ENCODE data around the gene KCTD17. TPM values are rescaled to one million over a fixed set of nuclear protein-coding genes. Genes with fewer than 3 reads are reported as not detected.

KCTD17 gene
- total RNA-seq, 1 experiment from 2014 or later, result 29.5 TPM

GRCh38 chr22:37054056-37054395, 2.5 kb downstream of the KCTD17 start:
- H3K4me1 ChIP-seq (replicated peaks), result peaks cover 10% of the 10 kb centered on the region
- H3K4me3 ChIP-seq, result no peak overlapping the region
- peaks cover 18% of the 10 kb centered on the region for H3K36me3 ChIP-seq
- H3K9me3 ChIP-seq (replicated peaks), result 0 out of 2 replicates have a peak, but pooled peaks cover 2% of the 10 kb centered on the region
- DNase-seq (ENCODE audit: low read depth in 1 of 2, low spot score in 2 of 2), result no peak
- no peak overlapping the region for H3K27ac ChIP-seq
- no peaks in the 10 kb centered on the region for H3K27me3 ChIP-seq (replicated peaks)

GRCh38 chr22:37054600-37055365, 3.2 kb downstream of the KCTD17 start:
- Histone ChIP-seq H3K36me3 (peaks cover 18% of the 10 kb centered on the region), H3K9me3 (replicated peaks) (0 out of 2 replicates have a peak, but pooled peaks cover 2% of the 10 kb centered on the region)

DNA sequence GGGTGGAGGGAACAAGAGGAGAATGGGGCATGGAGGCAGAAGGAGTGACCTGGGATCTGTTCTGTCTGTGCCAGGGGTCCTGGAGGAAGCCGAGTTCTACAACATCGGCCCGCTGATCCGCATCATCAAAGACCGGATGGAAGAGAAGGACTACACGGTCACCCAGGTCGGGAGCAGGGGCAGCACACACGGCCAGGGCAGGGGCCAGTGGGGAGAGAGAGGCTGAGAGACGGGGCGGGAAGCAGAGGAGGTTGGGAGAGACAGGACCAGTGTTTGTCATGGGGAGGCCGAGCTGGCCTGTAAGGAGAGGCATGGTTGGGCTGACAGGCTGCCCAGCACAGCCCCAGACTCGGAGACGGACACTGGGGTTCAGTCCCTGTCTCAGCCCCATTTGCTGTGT, 4.7 kb downstream of the KCTD17 start:
- no peak for DNase-seq (ENCODE audit: low read depth in 1 of 2, low spot score in 2 of 2)
- H3K9me3 ChIP-seq (replicated peaks), result 0 out of 2 replicates have a peak, but pooled peaks cover 2% of the 10 kb centered on the region
- peaks cover 18% of the 10 kb centered on the region for H3K36me3 ChIP-seq
- no peaks in the 10 kb centered on the region for H3K27me3 ChIP-seq (replicated peaks)
- H3K4me1 ChIP-seq (replicated peaks), result peaks cover 10% of the 10 kb centered on the region
- no peak overlapping the region for H3K4me3 ChIP-seq
- no peak overlapping the region for H3K27ac ChIP-seq

More at GRCh38 chr22:37054600-37055365, 3.2 kb downstream of the KCTD17 start:
- no peak overlapping the region for H3K4me3 ChIP-seq
- no peak for DNase-seq (ENCODE audit: low read depth in 1 of 2, low spot score in 2 of 2)
- H3K27me3 ChIP-seq (replicated peaks), result no peaks in the 10 kb centered on the region
- no peak overlapping the region for H3K27ac ChIP-seq
- peaks cover 10% of the 10 kb centered on the region for H3K4me1 ChIP-seq (replicated peaks)

- DNase-seq (ENCODE audit: low read depth in 1 of 2, low spot score in 2 of 2), result no peak
- Histone ChIP-seq H3K4me1 (replicated peaks) (peaks cover 2% of the 10 kb centered on the region), H3K27ac (no peak overlapping the region), H3K4me3 (no peak overlapping the region), H3K27me3 (replicated peaks) (no peaks in the 10 kb centered on the region), H3K9me3 (replicated peaks) (no peaks in the 10 kb centered on the region), H3K36me3 (peaks cover 18% of the 10 kb centered on the region)
These were observed 5.7 kb downstream of the KCTD17 start for GRCh38 chr22:37057226-37057625.

GRCh38 chr22:37057796-37058510, 6.4 kb downstream of the KCTD17 start:
- Histone ChIP-seq H3K36me3 (peaks cover 15% of the 10 kb centered on the region), H3K4me1 (replicated peaks) (no peaks in the 10 kb centered on the region)

GRCh38 chr22:37058917-37059701, 7.6 kb downstream of the KCTD17 start:
- no peak overlapping the region for H3K27ac ChIP-seq
- no peaks in the 10 kb centered on the region for H3K4me1 ChIP-seq (replicated peaks)
- no peaks in the 10 kb centered on the region for H3K27me3 ChIP-seq (replicated peaks)
- no peaks in the 10 kb centered on the region for H3K9me3 ChIP-seq (replicated peaks)
- peaks cover 12% of the 10 kb centered on the region for H3K36me3 ChIP-seq
- no peak for DNase-seq (ENCODE audit: low read depth in 1 of 2, low spot score in 2 of 2)
- no peak overlapping the region for H3K4me3 ChIP-seq

More at GRCh38 chr22:37057796-37058510, 6.4 kb downstream of the KCTD17 start:
- DNase-seq (ENCODE audit: low read depth in 1 of 2, low spot score in 2 of 2), result no peak
- H3K9me3 ChIP-seq (replicated peaks), result no peaks in the 10 kb centered on the region
- no peak overlapping the region for H3K27ac ChIP-seq
- no peaks in the 10 kb centered on the region for H3K27me3 ChIP-seq (replicated peaks)
- no peak overlapping the region for H3K4me3 ChIP-seq

DNA sequence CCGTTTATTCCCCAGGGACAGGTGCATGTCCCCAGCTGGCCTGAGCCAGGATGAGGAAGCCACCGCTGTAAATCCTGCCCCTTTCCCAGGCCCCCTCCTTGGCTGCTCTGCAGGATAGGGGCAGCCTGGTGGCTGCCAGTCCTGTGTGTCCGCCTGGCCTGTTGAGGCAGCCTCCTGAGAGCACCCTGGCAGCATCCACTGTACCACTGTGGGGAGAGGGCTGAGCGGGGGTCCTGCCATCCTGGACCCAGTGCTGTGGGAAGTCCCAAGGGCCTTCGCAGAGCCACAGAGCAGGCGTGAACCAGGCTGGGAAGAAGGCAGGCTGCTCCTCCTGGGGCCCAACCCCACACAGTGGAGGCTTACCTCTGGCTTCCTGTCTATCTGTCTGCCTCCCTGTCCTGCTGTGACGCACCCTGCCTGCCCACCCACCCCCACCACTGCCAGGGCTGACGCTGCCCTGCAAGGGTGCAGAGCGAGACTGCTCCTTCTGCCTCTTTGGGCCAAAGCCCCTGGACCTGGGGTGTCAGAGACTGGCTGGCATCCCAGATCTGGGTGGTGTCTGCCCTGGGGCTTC, 8.4 kb downstream of the KCTD17 start:
- no peak for DNase-seq (ENCODE audit: low read depth in 1 of 2, low spot score in 2 of 2)
- Histone ChIP-seq H3K4me3 (no peak overlapping the region), H3K36me3 (peaks cover 12% of the 10 kb centered on the region), H3K27me3 (replicated peaks) (no peaks in the 10 kb centered on the region), H3K27ac (no peak overlapping the region), H3K4me1 (replicated peaks) (no peaks in the 10 kb centered on the region), H3K9me3 (replicated peaks) (no peaks in the 10 kb centered on the region)

DNA sequence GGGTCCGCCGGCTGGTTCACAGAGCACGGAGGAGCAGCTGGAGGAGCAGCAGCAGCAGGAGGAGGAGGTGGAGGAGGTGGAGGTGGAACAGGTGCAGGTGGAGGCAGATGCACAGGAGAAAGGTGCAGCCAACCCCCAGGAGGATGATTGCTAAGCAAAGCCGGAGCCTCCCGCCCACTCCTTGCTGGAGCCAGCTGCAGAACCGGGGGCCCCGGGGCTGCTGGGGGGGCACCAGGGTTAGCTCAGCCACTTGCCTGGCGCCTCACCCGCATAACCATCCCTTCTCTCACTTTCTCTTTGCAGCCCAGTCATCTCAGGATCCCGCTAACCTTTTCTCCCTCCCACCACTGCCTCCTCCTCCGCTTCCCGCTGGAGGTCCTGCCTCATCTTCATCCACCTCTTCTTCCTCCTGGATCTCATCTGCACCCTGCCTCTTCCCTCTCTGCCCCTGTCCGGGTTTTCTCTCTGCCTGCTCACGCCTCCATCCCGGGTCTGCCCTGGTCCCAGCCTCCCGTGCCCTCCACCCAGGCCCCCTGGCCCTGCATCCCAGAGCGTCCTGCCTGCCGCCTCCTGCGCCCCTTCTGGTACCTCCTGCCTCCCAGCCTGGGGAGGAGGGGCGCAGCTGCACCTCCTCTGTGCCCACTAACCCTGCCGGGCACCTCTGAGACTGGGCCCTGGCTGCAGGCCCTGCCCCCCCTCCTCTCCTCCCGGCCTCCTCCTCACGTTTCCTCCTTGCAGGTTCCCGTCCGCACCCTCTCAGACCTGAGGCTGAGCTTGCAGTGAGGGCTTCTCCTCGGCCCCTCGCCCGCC, 9.5 kb downstream of the KCTD17 start:
- H3K27me3 ChIP-seq (replicated peaks), result no peaks in the 10 kb centered on the region
- no peaks in the 10 kb centered on the region for H3K9me3 ChIP-seq (replicated peaks)
- H3K4me3 ChIP-seq, result no peak overlapping the region
- no peak for DNase-seq (ENCODE audit: low read depth in 1 of 2, low spot score in 2 of 2)
- no peak overlapping the region for H3K27ac ChIP-seq
- peaks cover 12% of the 10 kb centered on the region for H3K36me3 ChIP-seq
- no peaks in the 10 kb centered on the region for H3K4me1 ChIP-seq (replicated peaks)

DNA sequence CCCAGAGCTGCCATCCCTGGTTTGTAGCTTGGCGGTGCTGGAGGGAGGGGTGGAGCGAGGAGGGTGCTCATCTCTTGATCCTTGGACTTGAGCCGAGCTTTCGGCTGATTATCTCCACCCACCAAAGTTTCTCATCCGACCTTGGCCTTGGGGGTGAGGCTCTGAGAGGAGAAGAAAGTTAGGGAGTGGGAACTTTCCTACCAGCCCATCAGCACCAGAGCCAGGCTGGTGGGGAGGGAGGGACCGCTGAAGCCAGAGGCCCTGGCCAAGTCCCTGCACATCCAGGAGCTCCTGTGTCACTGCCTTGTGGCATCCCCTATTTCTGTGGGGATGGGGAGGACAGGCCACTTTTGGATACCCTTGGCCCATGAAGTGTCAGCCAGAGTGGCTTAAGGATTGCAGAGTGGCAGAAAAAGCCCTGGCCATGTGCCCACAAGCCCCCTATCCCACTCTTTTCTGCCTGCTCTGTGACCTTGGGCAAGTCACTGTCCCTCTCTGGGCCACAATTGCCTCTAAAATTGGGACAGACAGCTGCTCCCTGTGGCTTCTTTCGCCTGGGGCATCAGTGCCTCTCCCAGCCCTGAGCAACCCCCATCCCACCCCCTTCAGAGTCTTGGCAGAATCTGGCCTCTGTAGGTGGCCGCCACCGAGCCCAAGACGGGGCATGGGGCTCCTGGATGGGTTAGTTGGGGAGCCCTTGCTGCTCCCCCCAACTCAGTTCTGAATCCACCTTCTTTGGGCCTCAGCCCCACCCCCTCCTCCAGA, 10.3 kb downstream of the KCTD17 start:
- no peak for DNase-seq (ENCODE audit: low read depth in 1 of 2, low spot score in 2 of 2)
- Histone ChIP-seq H3K27ac (no peak overlapping the region), H3K36me3 (peaks cover 10% of the 10 kb centered on the region), H3K27me3 (replicated peaks) (no peaks in the 10 kb centered on the region), H3K4me1 (replicated peaks) (no peaks in the 10 kb centered on the region), H3K9me3 (replicated peaks) (no peaks in the 10 kb centered on the region), H3K4me3 (no peak overlapping the region)

- H3K4me1 ChIP-seq (replicated peaks), result no peaks in the 10 kb centered on the region
- peaks cover 4% of the 10 kb centered on the region for H3K36me3 ChIP-seq
- H3K9me3 ChIP-seq (replicated peaks), result no peaks in the 10 kb centered on the region
- H3K27me3 ChIP-seq (replicated peaks), result no peaks in the 10 kb centered on the region
- no peak overlapping the region for H3K27ac ChIP-seq
- DNase-seq (ENCODE audit: low read depth in 1 of 2, low spot score in 2 of 2), result no peak
- H3K4me3 ChIP-seq, result no peak overlapping the region
These were observed 10.8 kb downstream of the KCTD17 start for GRCh38 chr22:37062376-37062675.

DNA sequence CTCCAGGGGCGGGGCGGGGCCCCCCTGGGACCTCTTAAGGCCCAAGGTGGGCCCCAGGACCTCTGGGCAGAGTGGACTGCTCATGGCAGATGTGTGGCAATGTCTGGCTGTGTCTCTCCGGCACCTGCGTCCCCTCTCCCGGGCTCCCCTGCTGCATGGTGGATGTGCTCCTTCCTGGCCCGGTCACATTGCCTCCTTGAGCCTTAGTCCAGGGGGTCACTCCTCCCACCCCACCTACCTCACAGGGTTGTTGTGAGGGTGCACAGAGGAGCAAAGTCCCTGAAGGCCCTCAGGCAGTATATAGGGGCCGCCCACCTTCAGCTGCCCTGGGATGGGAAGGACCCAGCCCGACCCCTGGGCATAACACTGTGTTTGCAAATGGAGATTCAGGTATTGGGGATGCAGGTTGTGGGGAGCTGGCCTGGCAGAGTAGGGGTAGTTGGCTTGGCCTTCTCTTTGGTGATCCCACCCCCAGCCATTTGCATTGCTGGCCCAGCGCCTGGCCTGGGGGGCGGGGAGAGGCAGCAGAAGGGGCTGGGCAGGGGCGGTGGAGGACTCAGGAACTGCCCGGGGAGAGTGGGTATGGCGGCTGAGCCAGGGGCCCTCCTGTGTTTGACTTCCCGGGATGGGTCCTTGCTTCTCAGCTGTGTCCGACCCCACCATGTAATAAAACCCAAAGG, 11.3 kb downstream of the KCTD17 start:
- Histone ChIP-seq H3K27me3 (replicated peaks) (no peaks in the 10 kb centered on the region), H3K4me1 (replicated peaks) (no peaks in the 10 kb centered on the region), H3K36me3 (no peaks in the 10 kb centered on the region), H3K9me3 (replicated peaks) (no peaks in the 10 kb centered on the region), H3K27ac (no peak overlapping the region), H3K4me3 (no peak overlapping the region)
- DNase-seq (ENCODE audit: low read depth in 1 of 2, low spot score in 2 of 2), result no peak
